Gastrocnemius medialis (tissue), 4 donors: ENCODE results near the gene DHRSX.

ENCODE experiments used
- POLR2A ChIP-seq, 2 donors: fragments of 450-650 bp; IDR thresholded peaks; one replicate each; pipeline ENCODE4 v1.6.1; 2017; ENCODE audit warnings: antibody characterized with exemption in 2 of 2, mild to moderate bottlenecking in 2 of 2, moderate library complexity in 2 of 2
- TF ChIP-seq, protein P1 (sequence below), 5 experiments: fragments of 450-650 bp in 3 of 5; fragments of 200-600 bp in 2 of 5; sonication (generic) in 2 of 5; IDR thresholded peaks in 4 of 5; conservative IDR thresholded peaks in 1 of 5; 1 replicate in 4 of 5; 2 replicates in 1 of 5; pipeline ENCODE4 v1.5.1; 2016 to 2019; ENCODE audit warnings: antibody characterized with exemption in 5 of 5, mild to moderate bottlenecking in 3 of 5, moderate library complexity in 3 of 5

DNA sequence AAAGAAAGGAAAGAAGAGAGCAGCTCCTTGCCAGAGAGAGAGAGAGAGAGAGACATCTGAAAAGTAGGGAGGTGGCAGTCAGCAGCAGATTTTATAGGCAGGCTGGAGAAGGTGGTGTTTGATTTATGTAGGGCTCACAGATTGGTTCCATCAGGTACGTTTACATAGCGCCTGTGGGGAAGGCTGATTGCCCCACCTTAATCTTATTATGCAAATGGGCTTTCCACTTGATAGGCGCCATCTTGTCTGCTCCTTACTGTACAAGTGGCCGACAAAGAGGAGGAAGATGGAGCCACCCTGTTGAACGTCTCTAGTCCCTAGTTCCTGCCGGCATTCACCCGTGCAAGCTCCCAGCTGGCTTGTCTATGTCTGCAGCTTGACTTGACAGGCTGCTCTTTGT is 49.1 kb upstream of the DHRSX start:
- no peak for TF ChIP-seq POLR2A (IDR thresholded peaks at IDR 0.05)
- TF ChIP-seq, protein P1, sequence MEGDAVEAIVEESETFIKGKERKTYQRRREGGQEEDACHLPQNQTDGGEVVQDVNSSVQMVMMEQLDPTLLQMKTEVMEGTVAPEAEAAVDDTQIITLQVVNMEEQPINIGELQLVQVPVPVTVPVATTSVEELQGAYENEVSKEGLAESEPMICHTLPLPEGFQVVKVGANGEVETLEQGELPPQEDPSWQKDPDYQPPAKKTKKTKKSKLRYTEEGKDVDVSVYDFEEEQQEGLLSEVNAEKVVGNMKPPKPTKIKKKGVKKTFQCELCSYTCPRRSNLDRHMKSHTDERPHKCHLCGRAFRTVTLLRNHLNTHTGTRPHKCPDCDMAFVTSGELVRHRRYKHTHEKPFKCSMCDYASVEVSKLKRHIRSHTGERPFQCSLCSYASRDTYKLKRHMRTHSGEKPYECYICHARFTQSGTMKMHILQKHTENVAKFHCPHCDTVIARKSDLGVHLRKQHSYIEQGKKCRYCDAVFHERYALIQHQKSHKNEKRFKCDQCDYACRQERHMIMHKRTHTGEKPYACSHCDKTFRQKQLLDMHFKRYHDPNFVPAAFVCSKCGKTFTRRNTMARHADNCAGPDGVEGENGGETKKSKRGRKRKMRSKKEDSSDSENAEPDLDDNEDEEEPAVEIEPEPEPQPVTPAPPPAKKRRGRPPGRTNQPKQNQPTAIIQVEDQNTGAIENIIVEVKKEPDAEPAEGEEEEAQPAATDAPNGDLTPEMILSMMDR (IDR thresholded peaks at IDR 0.05 in 4 of 5, conservative IDR thresholded peaks at IDR 0.05 in 1 of 5): no peak
